GM12874 (cell line): Measurements from ENCODE around the gene MED29.

Source experiments
- TF ChIP-seq, protein P1 (sequence below): IDR thresholded peaks from 2 replicates; pipeline ENCODE4 v1.5.1; 2011; ENCODE audit warnings: low read depth, mild to moderate bottlenecking, control low read depth, low read length, moderate library complexity; ENCODE audit not compliant: insufficient read depth

MED29 gene, protein sequence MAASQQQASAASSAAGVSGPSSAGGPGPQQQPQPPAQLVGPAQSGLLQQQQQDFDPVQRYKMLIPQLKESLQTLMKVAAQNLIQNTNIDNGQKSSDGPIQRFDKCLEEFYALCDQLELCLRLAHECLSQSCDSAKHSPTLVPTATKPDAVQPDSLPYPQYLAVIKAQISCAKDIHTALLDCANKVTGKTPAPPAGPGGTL

DNA sequence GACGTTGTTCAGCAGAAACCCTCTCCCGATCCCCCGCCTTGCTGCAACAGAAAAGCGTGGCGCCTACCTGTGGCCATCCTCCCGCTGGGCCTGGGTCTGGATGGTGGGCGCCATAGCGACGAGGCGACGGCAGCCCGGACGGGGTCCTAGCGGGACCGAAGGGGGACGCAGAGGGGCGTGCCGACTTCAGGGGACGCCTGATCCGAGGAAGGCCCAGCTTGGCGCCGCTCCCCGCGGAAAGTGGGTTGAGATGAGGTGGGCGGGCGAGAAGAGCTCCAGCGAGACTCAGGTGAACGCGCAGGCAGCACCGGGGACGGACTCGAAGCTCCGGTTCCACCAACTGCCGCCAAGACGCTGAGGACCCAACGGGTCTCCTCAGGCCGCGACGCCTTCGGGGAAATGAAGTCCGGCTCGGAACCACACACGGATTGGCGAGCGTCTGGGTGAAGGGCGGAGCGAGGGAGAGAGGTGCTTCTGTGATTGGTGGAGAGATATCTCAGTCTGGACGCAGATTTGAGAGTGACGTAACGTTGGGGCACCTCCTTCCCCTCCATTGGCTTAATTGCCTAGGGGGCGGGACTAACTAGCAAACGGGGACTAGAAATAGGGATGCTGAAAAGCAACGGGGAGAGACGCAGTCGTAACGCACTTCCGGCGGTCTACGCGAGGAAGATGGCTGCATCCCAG is at the start of gene MED29, which contains the start of gene PAF1:
Gene MED29 (plus strand): TSS at position 628 of the 687 bp plus-strand sequence. CDS start 45 bp downstream, at position 673.
Gene PAF1 (minus strand): TSS at position 356 of the 687 bp plus-strand sequence. CDS start 242 bp downstream, at position 114.
- TF ChIP-seq, protein P1, sequence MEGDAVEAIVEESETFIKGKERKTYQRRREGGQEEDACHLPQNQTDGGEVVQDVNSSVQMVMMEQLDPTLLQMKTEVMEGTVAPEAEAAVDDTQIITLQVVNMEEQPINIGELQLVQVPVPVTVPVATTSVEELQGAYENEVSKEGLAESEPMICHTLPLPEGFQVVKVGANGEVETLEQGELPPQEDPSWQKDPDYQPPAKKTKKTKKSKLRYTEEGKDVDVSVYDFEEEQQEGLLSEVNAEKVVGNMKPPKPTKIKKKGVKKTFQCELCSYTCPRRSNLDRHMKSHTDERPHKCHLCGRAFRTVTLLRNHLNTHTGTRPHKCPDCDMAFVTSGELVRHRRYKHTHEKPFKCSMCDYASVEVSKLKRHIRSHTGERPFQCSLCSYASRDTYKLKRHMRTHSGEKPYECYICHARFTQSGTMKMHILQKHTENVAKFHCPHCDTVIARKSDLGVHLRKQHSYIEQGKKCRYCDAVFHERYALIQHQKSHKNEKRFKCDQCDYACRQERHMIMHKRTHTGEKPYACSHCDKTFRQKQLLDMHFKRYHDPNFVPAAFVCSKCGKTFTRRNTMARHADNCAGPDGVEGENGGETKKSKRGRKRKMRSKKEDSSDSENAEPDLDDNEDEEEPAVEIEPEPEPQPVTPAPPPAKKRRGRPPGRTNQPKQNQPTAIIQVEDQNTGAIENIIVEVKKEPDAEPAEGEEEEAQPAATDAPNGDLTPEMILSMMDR, result no peak

DNA sequence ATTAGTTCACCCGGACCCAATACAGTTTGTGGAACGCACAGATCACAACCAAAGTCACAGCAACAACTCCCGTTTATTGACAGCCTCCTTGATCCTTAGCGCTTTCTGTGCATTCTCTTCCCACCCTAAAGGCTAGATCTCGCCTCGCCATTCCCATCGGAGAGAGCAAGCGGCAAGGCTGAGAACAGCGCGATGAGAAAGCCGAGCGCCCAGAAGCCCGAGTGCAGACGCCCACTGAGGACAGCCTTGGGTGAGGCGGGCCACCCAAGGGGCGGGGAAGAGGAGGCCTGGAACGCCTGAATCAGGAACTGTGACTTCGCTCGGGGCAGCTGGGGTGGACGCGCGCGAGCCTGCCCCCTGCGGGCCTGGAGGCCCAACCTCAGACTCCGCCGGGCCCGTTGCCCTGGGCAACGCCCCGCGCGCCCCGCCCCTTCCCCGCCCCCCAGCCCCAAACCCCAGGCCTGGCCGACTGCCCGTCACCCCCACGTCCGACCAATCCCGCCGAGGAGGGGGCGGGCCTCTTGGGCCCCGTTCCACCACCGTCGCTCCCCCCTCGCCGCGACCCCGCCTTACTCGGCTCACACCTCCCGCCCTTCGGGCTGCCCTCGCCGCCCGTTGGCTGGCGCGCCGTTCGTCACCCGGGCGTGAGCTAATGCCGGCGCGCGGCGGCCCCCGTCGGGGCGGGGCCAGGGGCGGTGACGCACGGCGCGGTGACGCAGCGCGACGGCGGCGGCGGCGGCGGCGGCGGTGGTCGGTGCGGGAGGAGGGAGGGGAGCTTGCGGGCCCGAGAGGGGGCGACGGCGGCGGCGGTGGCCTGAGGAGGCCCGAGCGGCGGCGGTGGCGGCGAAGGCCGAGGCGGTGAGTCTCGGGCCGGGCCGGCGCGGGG is 49.2 kb upstream of the MED29 start, which contains the start of gene SAMD4B:
Gene SAMD4B (plus strand): TSS at position 703 of the 886 bp plus-strand sequence. CDS start 14,473 bp downstream, outside the sequence.
- TF ChIP-seq, protein P1, result peak; percentile 77

DNA sequence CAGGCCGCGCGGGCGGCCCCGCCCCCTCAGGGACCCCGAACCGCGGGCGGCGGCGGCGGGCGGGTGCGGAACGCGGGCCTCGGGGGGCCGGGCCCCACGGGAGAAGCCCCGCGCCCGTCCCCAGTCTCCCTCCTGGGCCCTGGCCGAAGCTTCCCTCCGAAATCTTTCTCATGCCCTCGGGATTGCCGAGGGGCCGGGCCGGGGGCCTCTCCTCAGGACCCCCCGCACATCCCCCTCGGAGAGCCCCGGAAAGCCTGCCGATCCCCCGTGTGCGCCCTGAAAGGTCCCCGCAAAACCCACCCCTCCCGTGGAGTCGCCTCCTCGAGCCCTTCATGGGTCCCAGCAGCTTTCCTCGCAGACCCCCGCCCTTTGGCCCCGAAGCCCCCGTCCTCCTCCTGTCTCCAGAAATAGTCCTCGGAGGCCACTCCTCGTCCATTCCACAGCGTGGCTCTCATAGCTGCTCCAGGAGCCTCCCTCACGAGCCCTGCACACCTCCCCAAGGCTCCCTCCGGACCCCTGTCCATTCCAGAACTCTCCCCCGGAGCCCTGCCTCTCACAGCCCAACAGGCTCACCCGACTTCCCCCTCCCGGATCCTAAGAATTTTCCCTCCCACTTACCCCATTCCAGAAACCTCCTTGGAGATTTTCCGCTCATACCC is 48.4 kb upstream of the MED29 start:
- TF ChIP-seq, protein P1, result no peak

DNA sequence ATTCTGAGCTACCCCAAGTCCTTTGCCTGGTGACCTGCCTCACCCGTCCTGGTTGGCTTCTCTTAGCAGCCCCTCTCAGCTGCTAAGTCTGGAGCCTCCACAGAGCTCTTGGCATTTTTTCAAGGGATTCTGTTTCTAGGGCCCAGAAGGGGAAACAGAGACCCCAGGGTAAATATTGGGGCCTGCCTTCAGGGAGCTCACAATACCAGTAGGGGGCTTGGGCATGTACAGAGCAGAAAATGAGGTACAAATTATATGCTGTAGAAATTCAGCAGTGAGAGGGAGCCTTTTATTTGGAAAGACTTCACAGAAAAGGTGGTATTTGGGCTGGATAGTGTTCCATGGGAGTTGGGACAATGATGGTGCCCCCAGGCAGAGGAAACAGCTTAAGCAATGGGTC is 45.2 kb upstream of the MED29 start:
- TF ChIP-seq, protein P1, result no peak

DNA sequence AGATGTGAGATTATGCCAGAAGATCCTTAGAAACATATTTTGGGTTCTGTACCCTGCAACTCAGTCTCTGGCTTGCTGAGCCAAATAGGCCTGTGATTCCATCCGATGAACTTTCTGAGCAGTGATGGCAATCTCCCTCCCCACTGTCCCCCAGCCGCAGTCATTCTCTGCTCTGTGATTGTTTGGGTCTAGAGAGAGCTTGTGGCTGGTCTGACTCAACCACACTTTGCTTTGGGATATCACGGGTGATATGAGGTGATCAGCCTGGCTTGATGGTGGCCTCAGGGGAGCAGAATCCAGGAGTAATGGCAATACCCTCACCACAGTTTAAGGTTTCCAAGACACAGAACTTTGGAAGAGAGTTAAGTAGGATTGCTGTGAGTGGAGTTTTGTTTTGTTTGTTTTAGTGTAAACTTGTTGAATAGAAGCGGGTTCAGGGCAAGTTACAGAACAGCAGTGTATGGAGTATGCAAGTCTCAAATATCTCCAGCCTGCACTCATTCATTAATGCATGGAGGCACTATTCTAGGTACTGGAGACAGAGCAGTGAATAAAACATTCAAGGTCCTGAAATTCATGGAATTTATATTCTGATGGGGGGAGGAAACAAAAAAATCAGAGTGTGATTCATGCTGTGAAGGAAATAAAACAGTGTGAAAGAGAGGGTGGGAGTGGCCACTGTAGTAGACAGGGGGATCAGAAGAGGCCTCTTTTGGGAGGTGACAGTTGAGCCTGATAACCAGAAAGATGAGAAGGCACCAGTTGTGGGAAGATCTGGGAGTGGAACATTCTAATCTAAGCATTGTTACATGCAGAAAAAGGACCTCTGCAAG is 43.6 kb upstream of the MED29 start:
- TF ChIP-seq, protein P1, result no peak

DNA sequence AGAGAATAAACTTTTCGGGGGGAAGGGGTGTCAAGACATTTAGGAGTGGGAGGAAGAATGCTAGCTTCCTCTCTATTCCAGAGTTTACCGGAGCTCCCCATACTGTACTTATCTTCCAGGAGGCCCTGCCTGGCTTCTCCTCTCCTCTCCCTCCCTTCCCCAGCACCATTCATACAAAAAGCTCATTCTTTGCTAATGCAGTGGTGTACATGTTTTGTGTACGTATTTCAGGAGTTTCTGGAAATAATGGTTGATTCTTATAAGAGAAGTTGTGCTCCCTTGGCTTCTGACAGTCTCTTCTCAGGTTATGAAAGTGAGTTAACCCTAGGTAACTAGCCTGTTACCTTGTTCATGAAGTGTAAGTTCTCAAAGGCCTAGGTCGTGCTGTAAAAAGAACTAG is 41.9 kb upstream of the MED29 start:
- TF ChIP-seq, protein P1, result no peak
